ENCODE measurements around the gene THAP3. TPM values are rescaled to one million over a fixed set of nuclear protein-coding genes. Genes with fewer than 3 reads are reported as not detected.
A peak's percentile ranks its signal among the peaks of the same experiment; 100 is the strongest.
"Not testable (repeated sequence)": the region's sequence is repeated elsewhere in the genome, so short reads cannot be mapped to it uniquely, and the experiment has no call there.

Gene THAP3
- total RNA-seq, 1 donor from 2014 or later, result 26.1 TPM

DNA sequence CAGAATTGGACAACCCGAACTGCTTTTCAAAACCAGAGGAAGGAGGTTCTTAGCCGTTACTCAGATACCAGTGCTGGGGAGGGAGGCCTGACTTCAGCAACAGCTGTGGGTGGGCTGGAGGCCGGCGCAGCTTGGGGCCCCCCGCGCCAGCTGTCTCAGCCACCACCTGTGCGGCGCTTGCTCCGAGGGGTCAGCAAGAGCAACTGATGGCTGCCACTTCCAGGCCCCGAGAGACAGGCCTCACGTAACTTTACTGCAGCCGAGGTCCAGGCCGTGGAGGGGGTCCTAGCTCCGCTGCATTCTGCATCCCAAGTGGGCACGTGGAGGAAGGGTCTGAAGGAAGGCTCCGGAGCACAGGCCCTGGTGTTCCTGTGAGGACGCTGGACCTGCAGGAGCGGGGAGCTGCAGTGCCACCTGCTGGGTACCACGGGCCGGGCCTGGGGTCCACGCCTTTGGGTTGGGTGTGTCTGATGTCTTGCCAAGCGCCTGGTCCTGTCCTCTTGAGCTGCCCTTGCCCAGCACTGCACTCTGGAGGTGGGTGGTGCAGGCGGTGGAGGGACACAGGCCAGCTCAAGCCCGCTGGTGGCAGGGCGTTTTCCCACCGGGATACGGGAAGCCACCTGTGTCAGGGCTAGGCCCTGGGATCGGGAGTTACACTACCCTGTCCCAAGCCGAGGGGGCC is 9.8 kb downstream of the THAP3 start:
- Mint-ChIP-seq H3K4me3 (no peak overlapping the region), H3K36me3 (ENCODE audit: low read depth) (peaks cover 13% of the 10 kb centered on the region), H3K4me1 (no peaks in the 10 kb centered on the region), H3K27ac (ENCODE audit: unreplicated experiment) (no peak overlapping the region), H3K27me3 (ENCODE audit: low read depth) (no peaks in the 10 kb centered on the region), H3K9me3 (no peaks in the 10 kb centered on the region)
- peak; percentile 55 for TF ChIP-seq CTCF (conservative IDR thresholded peaks at IDR 0.05)
- peak; percentile 42 for DNase-seq (ENCODE audit: low read depth, low spot score)

DNA sequence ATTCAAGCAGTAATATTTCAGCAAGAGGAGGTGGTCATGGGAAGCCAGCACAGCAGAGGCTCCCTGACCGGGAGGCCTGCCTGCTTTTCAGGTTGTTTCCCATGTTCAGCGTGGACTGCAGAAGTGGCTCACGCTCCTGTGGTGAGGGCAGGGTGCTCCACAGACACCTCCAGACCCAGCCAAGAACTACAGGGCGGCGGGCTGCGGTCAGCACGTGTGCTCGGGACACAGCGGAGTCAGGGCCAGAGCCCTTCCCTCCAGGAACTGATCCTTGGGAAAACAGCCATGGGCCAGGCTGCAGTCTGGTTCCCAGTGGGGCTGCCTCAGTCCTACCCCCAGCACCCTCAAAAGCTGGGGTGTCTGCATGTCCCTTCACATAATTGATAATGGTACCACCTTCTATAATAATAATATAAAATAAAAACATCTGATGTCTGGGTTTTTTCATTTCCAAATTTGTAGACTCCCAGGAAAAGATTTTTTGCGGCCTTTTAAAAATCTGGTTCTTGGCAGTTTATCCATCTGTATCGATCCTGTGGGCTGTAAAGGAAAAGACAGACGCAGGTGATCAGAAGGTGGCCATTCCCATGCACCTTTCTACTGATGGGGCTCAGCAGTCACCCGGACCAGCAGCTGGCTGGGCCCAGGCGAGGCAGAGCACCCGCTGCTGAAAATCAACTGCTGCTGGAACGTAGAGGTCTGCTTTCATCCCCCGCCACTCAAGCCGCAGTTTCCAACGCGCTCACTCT is 10.7 kb downstream of the THAP3 start:
- no peak for DNase-seq (ENCODE audit: low read depth, low spot score)
- Mint-ChIP-seq H3K27me3 (ENCODE audit: low read depth) (no peaks in the 10 kb centered on the region), H3K4me1 (no peaks in the 10 kb centered on the region), H3K27ac (ENCODE audit: unreplicated experiment) (no peak overlapping the region), H3K9me3 (no peaks in the 10 kb centered on the region), H3K4me3 (no peak overlapping the region), H3K36me3 (ENCODE audit: low read depth) (peaks cover 11% of the 10 kb centered on the region)
- TF ChIP-seq CTCF (conservative IDR thresholded peaks at IDR 0.05), result no peak

DNA sequence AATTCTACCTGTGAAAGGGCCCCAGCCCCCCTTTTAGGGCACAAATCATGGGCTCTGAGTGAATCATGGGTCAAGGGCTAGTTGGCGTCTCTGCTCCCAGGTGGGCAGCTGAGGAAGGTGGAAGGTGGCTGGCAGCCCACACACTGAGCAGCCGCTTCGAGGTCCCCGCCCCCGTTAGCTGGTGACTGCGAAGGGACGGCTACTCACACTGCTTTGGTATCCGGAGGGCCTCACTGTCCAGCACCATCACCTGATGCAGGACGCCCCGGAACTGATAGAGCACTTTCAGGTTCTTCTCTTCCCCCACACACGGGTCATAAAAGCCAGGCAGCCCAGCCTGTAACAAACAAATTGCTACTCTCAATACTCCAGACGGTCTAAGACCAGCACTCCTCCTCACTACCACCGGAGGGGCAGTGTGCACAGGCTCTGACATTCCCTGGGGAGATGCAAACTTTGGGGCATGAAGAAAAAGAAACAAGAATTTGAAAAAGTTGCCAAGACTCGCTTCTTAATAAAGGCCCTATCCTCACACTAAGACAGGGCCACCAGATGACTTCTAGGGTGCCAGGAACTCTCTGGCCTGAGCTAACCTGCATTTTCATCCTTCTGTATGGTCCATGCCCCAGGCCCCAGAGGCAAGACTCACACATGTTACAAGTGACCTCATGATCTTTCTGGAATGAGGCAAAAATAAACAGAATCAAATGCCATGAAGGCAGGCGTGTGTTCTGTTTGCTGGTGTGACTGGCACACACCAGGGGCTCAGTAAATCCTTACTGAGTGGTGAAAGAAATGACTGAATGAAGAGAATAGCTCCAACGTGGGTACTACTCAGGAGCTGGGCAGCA is 11.5 kb downstream of the THAP3 start:
- no peak for TF ChIP-seq CTCF (conservative IDR thresholded peaks at IDR 0.05)
- DNase-seq (ENCODE audit: low read depth, low spot score), result no peak
- peaks cover 11% of the 10 kb centered on the region for H3K36me3 Mint-ChIP-seq (ENCODE audit: low read depth)
- no peaks in the 10 kb centered on the region for H3K4me1 Mint-ChIP-seq
- H3K4me3 Mint-ChIP-seq, result no peak overlapping the region
- no peaks in the 10 kb centered on the region for H3K9me3 Mint-ChIP-seq
- H3K27ac Mint-ChIP-seq (ENCODE audit: unreplicated experiment), result peak overlapping the region; percentile 76
- H3K27me3 Mint-ChIP-seq (ENCODE audit: low read depth), result no peaks in the 10 kb centered on the region

GRCh38 chr1:6636778-6637177 is 12.1 kb downstream of the THAP3 start:
- not testable (repeated sequence) for H3K9me3 Mint-ChIP-seq; DNase-seq (ENCODE audit: low read depth, low spot score); H3K4me1 Mint-ChIP-seq; H3K27ac Mint-ChIP-seq (ENCODE audit: unreplicated experiment); H3K4me3 Mint-ChIP-seq; H3K27me3 Mint-ChIP-seq (ENCODE audit: low read depth)
- H3K36me3 Mint-ChIP-seq (ENCODE audit: low read depth), result peaks cover 11% of the 10 kb centered on the region

GRCh38 chr1:6637770-6638169 is 13.1 kb downstream of the THAP3 start:
- DNase-seq (ENCODE audit: low read depth, low spot score), result no peak
- Mint-ChIP-seq H3K36me3 (ENCODE audit: low read depth) (peaks cover 16% of the 10 kb centered on the region), H3K27ac (ENCODE audit: unreplicated experiment) (no peak overlapping the region), H3K4me3 (no peak overlapping the region), H3K4me1 (no peaks in the 10 kb centered on the region), H3K9me3 (no peaks in the 10 kb centered on the region), H3K27me3 (ENCODE audit: low read depth) (no peaks in the 10 kb centered on the region)
- TF ChIP-seq CTCF (conservative IDR thresholded peaks at IDR 0.05), result no peak
